LNCAP (cell line): ENCODE measurements around the gene SEMA3G.

Source experiments
- TF ChIP-seq, protein P1 (sequence below): fragments of 450-650 bp; IDR thresholded peaks from 2 replicates; pipeline ENCODE4 v1.5.1; 2017; ENCODE audit warnings: mild to moderate bottlenecking

Gene SEMA3G

DNA sequence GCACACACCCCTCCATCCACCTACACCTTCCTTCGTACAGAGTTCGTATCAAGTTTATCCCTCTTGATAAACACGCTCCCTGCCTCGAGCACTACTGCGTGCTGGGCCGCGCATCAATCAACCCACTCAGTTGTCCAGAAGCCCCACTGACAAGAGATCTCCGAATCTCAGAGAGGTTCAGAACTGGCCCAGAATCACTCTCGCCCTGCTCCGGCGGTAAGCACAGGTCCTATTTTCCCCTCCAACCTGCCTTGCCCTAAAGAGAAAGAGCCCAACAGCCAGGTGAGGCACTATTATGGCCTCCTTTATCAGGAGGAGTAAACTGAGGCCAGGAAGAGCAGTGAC lies 10.0 kb upstream of the SEMA3G start:
- TF ChIP-seq, protein P1, sequence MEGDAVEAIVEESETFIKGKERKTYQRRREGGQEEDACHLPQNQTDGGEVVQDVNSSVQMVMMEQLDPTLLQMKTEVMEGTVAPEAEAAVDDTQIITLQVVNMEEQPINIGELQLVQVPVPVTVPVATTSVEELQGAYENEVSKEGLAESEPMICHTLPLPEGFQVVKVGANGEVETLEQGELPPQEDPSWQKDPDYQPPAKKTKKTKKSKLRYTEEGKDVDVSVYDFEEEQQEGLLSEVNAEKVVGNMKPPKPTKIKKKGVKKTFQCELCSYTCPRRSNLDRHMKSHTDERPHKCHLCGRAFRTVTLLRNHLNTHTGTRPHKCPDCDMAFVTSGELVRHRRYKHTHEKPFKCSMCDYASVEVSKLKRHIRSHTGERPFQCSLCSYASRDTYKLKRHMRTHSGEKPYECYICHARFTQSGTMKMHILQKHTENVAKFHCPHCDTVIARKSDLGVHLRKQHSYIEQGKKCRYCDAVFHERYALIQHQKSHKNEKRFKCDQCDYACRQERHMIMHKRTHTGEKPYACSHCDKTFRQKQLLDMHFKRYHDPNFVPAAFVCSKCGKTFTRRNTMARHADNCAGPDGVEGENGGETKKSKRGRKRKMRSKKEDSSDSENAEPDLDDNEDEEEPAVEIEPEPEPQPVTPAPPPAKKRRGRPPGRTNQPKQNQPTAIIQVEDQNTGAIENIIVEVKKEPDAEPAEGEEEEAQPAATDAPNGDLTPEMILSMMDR, result no peak

GRCh38 chr3:52454250-52454937 lies 9.5 kb upstream of the SEMA3G start:
- TF ChIP-seq, protein P1, result no peak

- TF ChIP-seq, protein P1, result no peak
Observed at GRCh38 chr3:52453496-52454249, 8.8 kb upstream of the SEMA3G start, which contains the start of gene TNNC1. Gene TNNC1, minus strand, starts transcription at chr3:52454041. Its CDS starts 26 bp downstream, at chr3:52454015.

DNA sequence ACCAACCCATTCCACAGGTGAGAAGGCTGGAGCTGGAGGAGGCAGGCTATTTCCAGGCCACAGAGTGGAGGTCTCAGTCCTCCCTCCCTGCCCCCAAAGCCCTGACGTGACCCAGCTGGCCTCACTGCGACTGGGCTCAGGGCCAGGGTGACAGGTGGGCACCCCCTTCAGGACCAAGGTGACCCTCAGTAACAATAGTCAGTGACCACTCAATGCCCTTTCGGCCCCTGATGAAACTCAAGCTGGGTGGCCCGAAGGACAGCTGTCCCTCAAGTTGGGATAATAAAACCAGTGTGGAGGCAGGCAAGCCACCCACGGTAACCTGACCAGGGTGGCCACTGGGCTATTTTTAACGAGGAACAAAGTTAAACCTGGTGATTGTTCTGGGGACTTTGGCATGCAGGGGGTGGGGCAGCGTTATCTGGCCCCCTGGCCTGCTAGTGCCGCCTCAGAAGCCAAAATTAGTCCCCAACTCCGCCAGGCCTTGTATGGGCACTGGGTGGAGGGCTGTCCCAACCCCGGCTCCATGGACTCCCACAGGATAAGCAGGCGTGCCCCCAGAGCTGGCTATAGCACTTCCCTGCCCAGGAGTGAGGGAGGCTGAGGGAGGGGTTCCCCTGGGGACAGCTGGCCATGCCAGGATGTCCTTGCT lies 7.8 kb upstream of the SEMA3G start:
- TF ChIP-seq, protein P1, result no peak

DNA sequence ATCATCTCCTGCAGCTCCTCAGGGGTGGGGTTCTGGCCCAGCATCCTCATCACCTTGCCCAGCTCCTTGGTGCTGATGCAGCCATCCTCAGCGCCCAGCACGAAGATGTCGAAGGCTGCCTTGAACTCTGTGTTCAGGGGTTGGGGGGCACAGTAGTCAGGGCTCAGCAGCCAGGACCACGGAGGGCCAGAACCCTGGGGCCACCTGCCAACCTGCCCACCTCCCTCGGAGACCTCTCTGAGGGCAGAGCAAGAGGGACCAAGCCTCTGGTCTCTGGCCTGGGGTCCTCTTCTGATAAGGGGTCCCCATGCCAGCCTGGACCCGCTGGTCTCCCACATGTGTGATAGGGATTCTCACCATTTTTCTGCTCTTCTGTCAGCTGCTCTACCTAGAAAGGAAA lies 7.2 kb upstream of the SEMA3G start:
- TF ChIP-seq, protein P1, result no peak

DNA sequence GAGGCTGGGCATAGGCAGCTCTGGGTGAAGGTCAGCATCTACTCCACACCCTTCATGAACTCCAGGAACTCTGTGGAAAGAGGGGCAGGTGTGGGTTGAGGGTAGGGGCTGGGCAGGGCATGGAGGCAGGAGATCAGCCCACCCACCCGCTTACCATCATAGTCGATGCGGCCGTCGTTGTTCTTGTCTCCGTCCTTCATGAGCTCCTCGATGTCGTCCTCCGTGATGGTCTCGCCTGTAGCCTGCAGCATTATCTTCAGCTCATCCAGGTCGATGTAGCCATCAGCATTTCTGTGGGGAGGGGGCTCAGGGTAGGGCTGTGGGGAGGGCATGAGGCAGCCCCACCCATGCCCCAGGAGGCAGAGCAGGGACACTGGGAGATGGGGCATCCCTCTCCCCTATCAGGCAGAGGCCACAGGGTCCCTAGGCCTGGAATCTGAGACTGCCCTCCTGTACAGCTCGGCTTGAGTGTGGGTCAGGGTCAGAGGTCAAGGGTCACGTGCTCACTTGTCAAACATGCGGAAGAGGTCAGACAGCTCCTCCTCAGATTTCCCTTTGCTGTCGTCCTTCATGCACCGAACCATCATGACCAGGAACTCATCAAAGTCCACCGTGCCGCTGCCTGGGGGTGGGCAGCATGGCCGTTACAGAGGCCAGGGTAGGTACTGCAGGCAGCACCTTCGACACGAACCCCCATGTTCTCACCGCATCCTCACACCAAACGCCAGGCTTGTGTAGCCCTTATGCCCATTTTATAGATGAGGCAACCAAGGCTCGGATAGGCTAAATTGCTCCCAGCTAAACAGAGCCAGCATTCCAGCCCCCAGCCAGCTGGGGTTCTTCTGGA lies 6.6 kb upstream of the SEMA3G start:
- TF ChIP-seq, protein P1, result no peak
